GM18517 (cell line): ENCODE measurements around the gene CHCHD1.
"Not testable (repeated sequence)": the region's sequence is repeated elsewhere in the genome, so short reads cannot be mapped to it uniquely, and the experiment has no call there.

Experiments
- ATAC-seq: cut with Tn5 transposase; IDR thresholded peaks from one replicate; pipeline ENCODE4 v1.9.1; 2021; ENCODE audit warnings: mild to moderate bottlenecking, moderate library complexity; ENCODE audit not compliant: unreplicated experiment

Gene CHCHD1

GRCh38 chr10:73810358-73810734, 28.5 kb downstream of the CHCHD1 start:
- ATAC-seq = no peak

- peak; percentile 28 for ATAC-seq
These were observed 29.1 kb downstream of the CHCHD1 start for GRCh38 chr10:73810735-73811465.

DNA sequence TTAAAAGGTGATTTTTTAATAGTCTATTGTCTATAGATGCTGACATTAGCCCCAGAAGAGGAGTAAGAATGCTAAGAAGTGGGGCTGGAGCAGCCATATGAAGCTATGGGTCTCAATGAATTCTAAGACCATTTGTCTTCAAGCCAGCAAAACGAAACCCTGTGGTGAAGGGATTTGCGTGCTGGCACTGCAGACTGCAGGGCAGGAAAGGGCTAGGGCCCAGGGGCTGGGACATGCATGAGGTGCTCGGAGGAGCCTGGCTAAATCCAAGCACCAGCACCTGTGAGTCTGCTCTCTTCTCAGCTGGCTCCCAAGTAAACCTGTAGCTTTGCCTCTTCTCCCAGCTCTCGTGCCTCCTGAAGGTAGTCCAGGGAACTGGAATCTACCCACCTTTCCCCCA, 30.8 kb downstream of the CHCHD1 start:
- no peak for ATAC-seq

DNA sequence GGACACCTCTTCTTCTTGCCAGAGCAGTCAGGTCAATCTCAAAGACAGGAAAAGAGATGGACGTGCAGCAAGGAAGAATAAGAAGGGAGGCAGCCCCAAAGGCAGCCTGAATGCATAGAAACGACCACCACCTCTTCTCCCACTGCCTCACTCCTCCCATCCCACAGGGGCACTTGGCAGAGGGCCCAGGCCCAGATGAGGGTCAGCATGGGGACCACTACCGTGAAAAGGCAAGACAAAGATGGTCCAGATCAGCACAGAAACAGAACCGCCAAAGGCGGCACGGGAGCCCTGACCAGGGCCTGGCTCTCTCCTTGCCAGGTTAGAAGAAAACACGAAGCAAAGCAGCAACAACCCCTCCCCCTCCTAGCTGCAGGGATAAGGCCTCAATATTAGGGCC, 31.5 kb downstream of the CHCHD1 start:
- ATAC-seq = no peak

DNA sequence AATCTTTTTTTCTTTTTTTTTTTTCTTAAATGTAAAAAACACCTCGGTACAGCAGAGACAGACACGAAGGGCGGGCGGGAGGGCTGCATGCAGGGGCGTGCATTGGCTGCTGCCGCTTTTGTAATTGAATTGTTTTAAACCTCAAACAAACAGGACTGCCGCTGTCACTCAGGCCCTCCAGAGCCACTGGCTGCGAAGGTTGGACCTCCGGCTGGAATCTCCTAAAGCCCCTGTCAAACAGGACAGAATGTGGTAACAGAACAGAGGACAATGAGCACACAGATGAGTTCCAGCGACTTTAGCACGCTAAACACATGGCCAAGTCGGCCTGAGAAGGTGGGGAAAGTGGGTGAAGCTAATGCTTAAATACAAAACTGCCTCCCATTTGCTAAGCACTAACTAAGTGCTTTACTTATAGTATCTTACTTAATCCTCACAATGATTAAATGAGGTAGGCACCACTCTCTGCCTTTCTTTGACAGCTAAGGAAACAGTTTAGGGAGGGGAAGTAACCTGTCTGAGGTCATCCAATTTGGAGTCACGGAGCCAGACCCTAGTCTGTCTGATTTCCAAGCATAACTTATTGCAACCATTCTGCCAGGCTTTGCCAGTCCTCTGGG, 32.5 kb downstream of the CHCHD1 start:
- ATAC-seq = no peak

GRCh38 chr10:73814896-73815718, 33.3 kb downstream of the CHCHD1 start:
- ATAC-seq = no peak

DNA sequence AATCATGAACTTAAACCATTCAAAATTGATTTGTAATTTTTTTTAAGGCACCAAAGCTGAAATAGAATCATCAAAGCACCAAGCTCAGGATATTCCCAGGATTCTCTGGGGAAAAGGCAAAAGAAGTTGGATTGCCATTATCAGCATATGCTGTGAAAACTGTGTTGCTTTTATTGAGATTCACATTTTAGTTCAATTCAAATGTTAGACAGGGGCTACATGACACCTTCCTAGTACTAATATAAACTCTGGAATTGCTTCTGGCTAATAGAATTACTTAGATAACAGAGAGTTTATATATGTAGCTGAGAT, 33.8 kb downstream of the CHCHD1 start:
- no peak for ATAC-seq

DNA sequence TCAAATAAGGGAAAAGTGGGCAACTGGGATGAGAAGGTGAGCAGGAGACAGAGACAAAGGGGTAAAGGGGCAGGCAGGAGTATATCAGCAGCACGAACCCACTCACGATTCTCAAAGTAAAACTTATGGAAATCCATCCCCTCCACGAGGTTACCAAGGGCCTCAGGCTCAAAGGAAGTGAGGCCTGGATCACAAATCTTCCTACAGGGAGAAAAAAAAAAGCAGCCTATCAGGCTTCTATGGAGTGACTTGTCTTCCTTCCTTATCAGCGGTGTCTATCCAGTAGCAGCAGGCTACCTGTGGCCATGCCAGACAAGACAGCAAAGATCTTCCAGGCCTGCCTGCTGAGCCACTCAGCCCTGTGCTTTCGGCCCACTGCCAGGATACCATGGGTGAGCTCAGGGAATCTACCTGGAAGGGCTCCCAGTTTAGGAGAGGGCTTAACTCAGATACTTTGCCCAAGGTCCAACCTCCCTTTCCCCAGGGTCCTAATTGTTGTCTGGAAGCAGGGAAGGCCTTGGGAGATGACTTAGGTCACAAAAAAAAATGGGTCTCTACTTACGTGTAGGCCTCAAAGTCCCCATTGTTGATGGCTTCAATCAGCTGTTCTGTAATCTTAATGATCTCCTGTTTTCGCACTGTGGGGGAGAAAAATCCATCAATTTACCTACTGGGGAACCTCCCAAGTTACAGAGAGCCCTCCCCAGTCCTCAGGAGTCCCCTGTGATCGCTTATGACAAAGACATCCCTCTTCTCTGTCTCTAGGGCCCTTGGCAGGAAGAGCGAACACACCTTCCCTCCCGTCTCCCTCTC, 35.3 kb downstream of the CHCHD1 start:
- no peak for ATAC-seq

DNA sequence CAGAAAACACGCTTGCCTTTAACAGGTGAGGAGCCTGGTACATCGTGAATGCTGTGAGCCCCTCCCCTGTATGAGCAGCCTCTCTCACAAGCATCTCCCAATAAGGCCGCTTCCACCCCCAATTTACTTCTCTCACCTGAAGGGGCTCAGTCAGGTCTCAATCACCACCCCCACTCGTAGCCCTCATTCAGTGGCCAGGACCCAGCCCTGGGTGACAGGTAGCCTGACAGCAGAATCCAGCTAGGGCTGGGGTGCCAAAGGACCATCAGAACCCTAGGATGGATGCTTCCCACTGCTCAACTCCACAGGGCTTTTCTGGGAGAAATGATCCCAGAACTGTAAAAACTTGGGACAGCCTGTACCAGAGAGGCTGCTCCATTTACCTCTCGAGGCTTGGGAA, 36.0 kb downstream of the CHCHD1 start:
- ATAC-seq = no peak

GRCh38 chr10:73818402-73818801, 36.6 kb downstream of the CHCHD1 start:
- no peak for ATAC-seq

- no peak for ATAC-seq
These were observed 37.2 kb downstream of the CHCHD1 start for GRCh38 chr10:73819081-73819480.

DNA sequence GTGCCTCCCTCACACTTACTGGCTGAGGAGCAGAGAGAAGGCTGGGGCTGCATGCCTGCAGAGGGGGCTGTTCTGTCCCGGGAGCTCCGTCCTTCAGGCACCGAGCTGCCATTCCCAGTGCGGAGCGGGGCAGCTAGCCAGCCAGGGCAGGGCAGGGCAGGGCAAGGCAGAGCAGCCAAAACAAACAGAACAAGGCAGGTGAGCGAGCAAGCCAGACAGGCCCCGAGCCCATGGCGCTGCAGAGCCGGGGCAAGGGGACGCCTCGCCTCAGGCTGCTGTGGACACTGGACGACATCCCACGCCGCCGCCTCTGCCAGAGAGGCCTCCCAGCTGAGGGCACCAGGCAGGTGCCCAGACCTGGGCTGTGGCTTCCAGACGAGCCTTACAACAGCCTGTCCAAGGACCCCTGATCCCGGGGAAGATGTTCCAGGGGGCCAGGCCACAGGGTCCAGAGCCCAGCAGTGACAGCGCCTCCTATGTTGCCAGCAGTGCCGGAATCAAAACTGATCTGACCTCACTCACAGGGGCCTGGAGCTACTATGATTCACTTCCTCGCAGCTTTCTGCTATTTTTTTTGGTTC, 37.8 kb downstream of the CHCHD1 start:
- ATAC-seq = no peak

DNA sequence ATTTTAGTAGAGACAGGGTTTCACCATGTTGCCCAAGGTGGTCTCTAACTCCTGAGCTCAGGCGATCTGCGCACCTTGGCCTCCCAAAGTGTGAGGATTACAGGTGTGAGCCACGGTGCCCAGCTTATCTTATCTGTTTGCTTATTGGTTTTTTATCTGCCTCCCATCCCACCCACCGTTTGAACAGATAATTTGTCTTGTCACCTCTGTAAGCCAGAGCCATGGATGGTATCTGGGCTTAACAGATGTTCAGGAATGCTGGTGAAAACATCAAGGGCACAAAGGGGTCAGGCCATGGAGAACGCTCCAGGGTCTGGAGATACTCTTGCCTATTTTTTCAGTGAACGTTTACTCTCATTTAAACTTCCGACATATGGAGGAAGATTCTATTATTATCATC, 41.5 kb downstream of the CHCHD1 start:
- ATAC-seq = no peak

DNA sequence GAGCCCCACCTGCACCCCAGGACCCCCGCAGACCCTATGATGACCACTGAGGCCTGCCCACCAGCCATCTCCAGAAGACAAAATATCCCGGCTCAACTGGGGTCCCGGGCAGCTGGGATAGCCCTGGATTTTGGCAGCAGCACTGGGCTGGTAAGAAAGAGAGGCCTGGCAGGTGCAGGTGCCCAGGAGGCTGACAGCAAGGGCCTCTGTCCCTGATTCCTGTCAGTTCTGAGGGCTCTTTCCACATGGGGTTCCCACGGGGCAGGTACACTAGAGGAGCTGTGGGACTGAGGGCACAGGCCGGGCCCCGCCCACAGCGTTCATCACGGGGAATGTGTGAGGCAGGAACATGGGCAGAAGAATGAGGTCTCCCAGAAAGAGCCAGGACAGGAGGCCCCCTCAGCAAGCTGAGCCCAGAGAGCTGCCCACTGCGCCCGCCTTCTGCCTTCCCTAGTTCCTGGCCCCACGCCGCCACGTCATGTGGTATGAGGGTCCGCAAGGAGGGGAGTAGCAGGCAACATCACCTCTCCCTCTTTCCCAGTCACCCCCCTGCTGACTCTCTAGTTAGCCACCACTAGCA, 42.4 kb downstream of the CHCHD1 start:
- ATAC-seq = no peak

DNA sequence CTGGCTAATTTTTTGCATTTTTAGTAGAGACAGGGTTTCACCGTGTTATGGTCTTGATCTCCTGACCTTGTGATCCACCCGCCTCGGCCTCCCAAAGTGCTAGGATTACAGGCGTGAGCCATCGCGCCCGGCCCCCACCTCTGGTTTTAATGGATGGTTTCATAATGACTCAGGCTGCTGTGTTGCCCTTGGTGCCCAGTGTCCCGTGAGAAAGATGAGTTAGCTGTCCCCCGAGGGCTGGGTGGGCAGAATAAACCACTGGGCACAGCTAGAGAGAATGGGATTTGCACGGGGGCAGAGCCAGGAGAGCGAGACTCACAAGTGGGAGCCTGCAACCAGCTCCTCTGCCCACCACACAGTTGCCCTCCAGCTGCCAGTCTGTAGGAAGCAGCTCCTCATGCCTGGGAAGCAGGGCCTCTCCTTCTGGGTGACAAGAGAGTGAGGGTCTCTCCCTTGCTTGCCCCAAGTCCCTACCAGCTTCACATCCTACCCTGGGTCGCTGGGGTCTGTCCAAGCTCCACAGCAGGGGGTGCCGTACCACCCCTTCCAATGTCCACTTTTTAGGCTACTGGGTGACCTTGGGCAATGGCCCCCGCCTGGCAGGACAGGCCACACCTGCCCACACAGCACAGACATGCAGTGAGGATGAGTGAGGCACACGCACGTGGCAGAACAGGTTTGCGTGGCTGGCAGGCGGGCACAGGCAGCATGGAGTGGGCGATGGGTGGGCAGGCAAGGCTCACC, 45.7 kb downstream of the CHCHD1 start:
- no peak for ATAC-seq

- no peak for ATAC-seq
These were observed 46.3 kb downstream of the CHCHD1 start for GRCh38 chr10:73828161-73828560.

- ATAC-seq = not testable (repeated sequence)
These were observed 47.2 kb downstream of the CHCHD1 start for GRCh38 chr10:73829090-73829489.
